HUES6 (cell line): ENCODE results near the gene MOBP.

Source experiments
- H3K27ac ChIP-seq: 2 replicates; pipeline ENCODE4 v1.7.0; 2013; ENCODE audit warnings: low read depth, mild to moderate bottlenecking, low read length, inconsistent platforms
- H3K27me3 ChIP-seq: 2 replicates; pipeline ENCODE4 v1.6.1; 2013; ENCODE audit warnings: low read length; ENCODE audit not compliant: control insufficient read depth, insufficient read depth
- H3K36me3 ChIP-seq: 2 replicates; pipeline ENCODE4 v1.6.1; 2013; ENCODE audit warnings: low read length; ENCODE audit not compliant: control insufficient read depth, insufficient read depth
- H3K4me1 ChIP-seq: 2 replicates; pipeline ENCODE4 v1.6.1; 2013; ENCODE audit warnings: low read length; ENCODE audit not compliant: control insufficient read depth, insufficient read depth
- H3K4me3 ChIP-seq: 2 replicates; pipeline ENCODE4 v1.5.1; 2013; ENCODE audit warnings: low read depth, low read length
- H3K9ac ChIP-seq: one replicate; pipeline ENCODE4 v1.6.1; 2013; ENCODE audit warnings: mild to moderate bottlenecking, low read length
- H3K9me3 ChIP-seq: 2 replicates; pipeline ENCODE4 v1.6.1; 2013; ENCODE audit warnings: low read depth, low read length; ENCODE audit not compliant: control insufficient read depth, insufficient read depth

The MOBP gene

DNA sequence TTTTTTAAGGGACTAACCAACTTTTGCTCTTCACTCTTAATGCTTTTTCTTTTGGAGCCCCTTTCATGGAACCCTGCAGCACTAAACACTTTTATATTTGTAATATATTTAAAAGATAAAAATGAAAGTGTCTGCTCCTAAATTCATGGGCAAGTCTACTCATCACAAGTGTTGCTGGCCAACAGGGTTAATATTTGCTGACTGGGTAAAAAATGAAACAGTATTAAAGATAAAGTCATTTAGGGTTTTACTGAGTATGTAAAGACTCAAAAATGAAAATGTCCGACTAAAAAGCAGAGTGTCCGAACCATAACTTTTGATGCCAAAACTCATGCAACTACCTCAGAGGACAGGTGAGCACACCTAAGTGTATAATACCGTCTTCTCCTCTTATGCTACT, 54.0 kb downstream of the MOBP start:
- no peaks in the 10 kb centered on the region for H3K27me3 ChIP-seq
- H3K27ac ChIP-seq, result no peak overlapping the region
- H3K36me3 ChIP-seq, result no peaks in the 10 kb centered on the region
- H3K9me3 ChIP-seq, result peaks cover 22% of the 10 kb centered on the region
- H3K4me3 ChIP-seq, result no peak overlapping the region
- H3K4me1 ChIP-seq, result no peaks in the 10 kb centered on the region
- no peak overlapping the region for H3K9ac ChIP-seq

DNA sequence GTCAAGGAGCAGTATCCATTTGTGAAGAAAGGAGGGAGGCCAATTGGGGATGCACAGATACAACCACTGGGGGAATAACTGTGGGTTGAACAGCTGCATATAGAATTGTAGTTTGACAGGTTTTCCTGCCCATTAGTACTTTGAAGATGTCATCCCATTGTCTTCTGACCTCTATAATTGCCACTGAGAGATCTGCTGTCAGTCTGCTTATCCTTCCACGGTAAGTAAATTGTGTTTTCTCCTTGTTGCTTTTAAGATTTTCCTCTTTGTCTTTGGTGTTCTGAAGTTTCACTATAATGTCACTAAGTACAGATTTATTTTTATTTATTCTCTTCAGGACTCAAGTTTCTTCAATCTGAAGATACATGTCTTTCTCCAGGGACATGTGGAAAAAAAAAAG, 56.6 kb downstream of the MOBP start:
- no peaks in the 10 kb centered on the region for H3K4me1 ChIP-seq

DNA sequence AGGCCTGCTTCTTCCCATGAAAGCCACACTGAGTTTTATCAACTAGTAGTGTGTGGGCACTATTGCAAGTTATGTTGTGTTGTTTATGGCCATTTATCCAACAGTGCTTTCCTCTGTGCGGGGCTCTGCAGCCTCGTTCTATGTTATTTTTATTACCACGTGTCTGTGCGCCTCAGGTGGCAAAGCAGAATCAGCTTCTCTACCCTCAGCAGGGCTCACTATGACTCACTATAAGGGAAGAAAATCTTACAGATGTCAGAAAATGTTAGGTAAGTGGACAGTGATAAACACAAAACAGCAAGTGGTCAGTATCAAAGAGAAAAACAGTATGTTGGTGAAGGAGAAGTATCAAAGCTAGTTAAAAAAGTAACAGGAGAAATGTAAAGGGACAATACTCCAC, 61.4 kb downstream of the MOBP start:
- H3K27me3 ChIP-seq, result no peaks in the 10 kb centered on the region
- peaks cover 19% of the 10 kb centered on the region for H3K9me3 ChIP-seq
- no peak overlapping the region for H3K9ac ChIP-seq
- no peak overlapping the region for H3K27ac ChIP-seq
- no peak overlapping the region for H3K4me3 ChIP-seq
- no peaks in the 10 kb centered on the region for H3K36me3 ChIP-seq
- H3K4me1 ChIP-seq, result peaks cover 6% of the 10 kb centered on the region; the same call in 1 of the 2 replicates

More for the DNA sequence above, 56.6 kb downstream of the MOBP start:
- Histone ChIP-seq H3K27me3 (no peaks in the 10 kb centered on the region), H3K4me3 (no peak overlapping the region), H3K36me3 (no peaks in the 10 kb centered on the region), H3K27ac (no peak overlapping the region), H3K9ac (no peak overlapping the region), H3K9me3 (peaks cover 22% of the 10 kb centered on the region)

DNA sequence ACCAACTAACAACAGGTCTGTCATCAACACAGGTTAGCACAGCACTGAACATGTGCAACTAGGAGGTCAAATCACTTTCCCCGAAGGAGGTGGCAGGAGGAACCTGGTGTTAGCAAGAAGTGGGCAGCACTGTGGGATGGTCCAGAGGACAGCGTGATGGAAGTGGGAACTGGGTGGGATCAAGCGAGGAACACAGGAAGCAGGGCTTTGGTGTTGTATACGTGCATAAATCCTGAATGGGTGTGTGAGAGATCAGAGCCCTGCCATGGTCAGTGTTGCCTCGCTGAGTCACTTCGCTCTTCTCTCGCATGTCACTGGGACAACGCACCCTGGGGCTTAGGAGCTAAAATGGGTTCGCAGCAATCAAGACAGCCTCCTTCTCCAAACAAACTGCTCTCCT, 62.1 kb downstream of the MOBP start:
- H3K36me3 ChIP-seq, result no peaks in the 10 kb centered on the region
- peaks cover 12% of the 10 kb centered on the region for H3K9me3 ChIP-seq
- H3K9ac ChIP-seq, result no peak overlapping the region
- H3K27me3 ChIP-seq, result no peaks in the 10 kb centered on the region
- H3K4me3 ChIP-seq, result no peak overlapping the region
- peaks cover 6% of the 10 kb centered on the region; the same call in 1 of the 2 replicates for H3K4me1 ChIP-seq
- H3K27ac ChIP-seq, result no peak overlapping the region

DNA sequence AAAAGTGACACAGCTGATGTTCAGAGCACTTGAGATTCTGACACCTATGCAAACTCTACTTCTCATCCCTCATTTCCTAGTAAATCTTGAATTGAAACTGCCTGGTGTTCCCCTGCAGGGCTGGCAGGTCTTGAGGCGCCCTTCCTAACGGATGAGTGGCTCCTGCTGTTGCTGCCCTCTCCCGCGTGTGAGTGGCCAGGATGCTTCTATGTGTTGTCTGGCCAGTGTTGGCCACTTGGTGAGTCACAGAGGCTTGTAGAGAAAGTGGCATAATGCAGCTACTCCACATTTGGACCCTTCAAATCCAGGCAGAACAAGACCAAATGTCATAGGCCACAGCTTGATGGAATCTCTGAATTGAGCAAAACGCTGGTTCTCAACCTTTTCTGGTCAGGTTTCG, 63.6 kb downstream of the MOBP start:
- H3K27me3 ChIP-seq, result no peaks in the 10 kb centered on the region
- H3K9me3 ChIP-seq, result peaks cover under 1% of the 10 kb centered on the region; the same call in 1 of the 2 replicates
- H3K27ac ChIP-seq, result no peak overlapping the region
- H3K4me3 ChIP-seq, result no peak overlapping the region
- no peak overlapping the region for H3K9ac ChIP-seq
- peaks cover 6% of the 10 kb centered on the region; the same call in 1 of the 2 replicates for H3K4me1 ChIP-seq
- H3K36me3 ChIP-seq, result no peaks in the 10 kb centered on the region

DNA sequence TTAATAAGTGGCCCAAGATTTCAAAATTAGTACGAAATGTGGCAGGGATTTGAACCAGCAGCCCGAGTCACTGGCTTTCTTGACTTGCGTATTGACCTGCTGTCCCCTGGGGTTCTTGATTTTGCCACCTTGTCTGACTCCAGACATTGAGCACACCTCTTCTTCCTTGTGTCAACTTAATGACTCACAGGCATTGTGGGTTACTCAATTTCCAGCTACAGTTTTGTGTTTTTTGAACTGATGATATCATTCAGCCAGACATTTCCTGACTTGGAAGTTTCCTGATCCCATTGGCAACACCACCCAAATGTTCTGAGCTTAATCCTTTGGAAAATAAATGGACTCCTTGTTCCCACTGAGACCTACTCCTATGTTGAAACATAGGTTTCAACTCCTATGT, 64.2 kb downstream of the MOBP start:
- Histone ChIP-seq H3K9ac (no peak overlapping the region), H3K4me1 (peaks cover 6% of the 10 kb centered on the region; the same call in 1 of the 2 replicates), H3K27ac (no peak overlapping the region), H3K27me3 (no peaks in the 10 kb centered on the region), H3K9me3 (no peaks in the 10 kb centered on the region), H3K4me3 (no peak overlapping the region), H3K36me3 (no peaks in the 10 kb centered on the region)

DNA sequence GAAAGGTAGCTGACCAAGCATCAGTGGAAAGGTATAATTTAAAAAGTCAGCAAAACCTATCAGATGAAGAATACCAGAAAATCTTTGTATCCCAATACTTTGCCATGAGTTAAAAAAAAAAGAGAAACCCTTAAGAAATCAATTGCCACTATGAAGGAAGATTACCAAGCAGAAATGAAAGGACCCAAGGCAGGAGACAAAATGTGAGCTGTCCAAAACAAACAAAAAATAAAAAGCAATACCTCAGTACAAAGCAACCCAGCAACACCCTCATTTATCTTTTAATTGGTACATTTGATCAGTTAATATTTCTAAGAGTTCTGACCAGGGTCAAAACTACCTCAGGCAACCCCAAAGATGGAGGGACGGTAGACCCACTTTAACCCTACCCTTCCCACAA, 65.3 kb downstream of the MOBP start:
- Histone ChIP-seq H3K4me3 (no peak overlapping the region), H3K36me3 (no peaks in the 10 kb centered on the region), H3K4me1 (peaks cover 6% of the 10 kb centered on the region; the same call in 1 of the 2 replicates), H3K27ac (no peak overlapping the region), H3K9ac (no peak overlapping the region), H3K27me3 (no peaks in the 10 kb centered on the region), H3K9me3 (no peaks in the 10 kb centered on the region)

DNA sequence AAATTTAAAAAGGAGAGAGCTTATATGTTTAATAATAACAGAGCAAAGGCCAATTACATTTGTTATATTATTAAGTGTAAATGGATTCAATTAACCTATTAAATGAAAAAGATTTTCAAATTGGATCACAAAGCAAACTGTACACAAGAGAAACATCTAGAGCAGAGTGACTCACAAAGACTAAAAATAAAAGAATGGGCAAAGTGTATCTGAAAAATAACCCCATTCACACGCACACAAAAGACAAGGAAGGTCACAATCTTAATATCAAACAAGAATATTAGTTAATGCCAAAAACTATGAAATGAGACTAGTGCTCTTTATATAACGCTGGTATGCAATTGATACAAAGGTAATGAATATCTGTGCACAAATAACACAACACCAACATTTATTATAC, 65.7 kb downstream of the MOBP start:
- Histone ChIP-seq H3K27me3 (no peaks in the 10 kb centered on the region), H3K27ac (no peak overlapping the region), H3K9me3 (no peaks in the 10 kb centered on the region), H3K9ac (no peak overlapping the region), H3K4me1 (peaks cover 6% of the 10 kb centered on the region; the same call in 1 of the 2 replicates), H3K36me3 (no peaks in the 10 kb centered on the region), H3K4me3 (no peak overlapping the region)

DNA sequence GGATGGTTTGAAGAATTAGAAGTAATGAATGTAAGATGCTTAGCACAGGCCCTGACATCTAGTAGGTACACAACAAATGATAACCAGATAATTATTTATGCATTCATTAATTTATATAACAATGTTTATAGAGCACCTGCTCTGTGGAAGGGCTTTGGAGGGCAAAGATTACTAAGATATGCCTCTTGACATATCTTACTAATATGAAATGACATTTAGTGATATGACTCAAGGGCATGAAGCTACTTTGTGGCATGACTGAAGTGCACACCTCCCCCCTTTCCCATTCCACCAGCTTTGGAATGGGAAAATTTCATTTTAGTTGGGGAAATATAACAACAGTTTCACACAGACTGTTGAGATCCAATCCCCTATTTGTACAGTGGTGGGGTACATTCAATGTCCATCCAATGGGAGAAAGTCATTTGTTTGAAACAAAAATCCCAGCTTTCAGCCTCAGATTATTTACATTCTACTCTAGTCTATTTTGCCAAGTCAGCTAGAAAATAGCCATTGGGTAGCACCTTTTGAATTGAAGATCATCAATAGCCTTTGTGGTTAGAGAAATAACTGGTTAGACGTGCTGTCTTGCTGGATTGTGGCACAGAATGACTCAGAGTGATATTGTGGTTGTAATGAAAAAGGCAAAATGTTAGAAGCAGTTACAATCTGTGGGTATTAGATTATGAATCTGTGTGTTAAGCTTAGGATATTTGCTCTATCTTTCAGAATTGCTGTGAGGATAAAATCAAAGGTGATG, 72.9 kb downstream of the MOBP start:
- no peaks in the 10 kb centered on the region for H3K27me3 ChIP-seq
- no peaks in the 10 kb centered on the region for H3K36me3 ChIP-seq
- peaks cover 16% of the 10 kb centered on the region for H3K4me1 ChIP-seq
- no peak overlapping the region for H3K27ac ChIP-seq
- H3K9ac ChIP-seq, result no peak overlapping the region
- H3K9me3 ChIP-seq, result peaks cover 5% of the 10 kb centered on the region; the same call in 1 of the 2 replicates
- H3K4me3 ChIP-seq, result no peak overlapping the region

DNA sequence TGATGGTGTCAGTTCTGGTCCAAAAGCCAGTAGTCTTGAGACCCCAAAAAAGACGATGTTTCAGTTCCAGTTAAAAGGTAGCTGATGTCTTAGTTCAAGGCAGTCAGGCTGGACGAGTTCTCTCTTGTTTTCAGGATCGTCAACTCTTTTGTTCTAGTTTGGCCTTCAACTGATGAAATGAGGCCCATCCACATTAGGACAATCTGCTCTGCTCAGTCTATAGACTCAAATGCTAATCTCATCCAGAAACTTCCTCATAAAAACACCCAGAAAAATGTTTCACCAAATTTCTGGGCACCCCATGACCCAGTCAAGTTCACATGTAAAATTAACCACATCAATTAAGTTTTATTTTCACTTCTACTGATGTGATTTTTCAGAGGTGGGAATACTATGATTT, 74.0 kb downstream of the MOBP start:
- Histone ChIP-seq H3K9me3 (peaks cover 9% of the 10 kb centered on the region; the same call in 1 of the 2 replicates), H3K4me1 (peaks cover 16% of the 10 kb centered on the region), H3K9ac (no peak overlapping the region), H3K4me3 (no peak overlapping the region), H3K27me3 (no peaks in the 10 kb centered on the region), H3K27ac (no peak overlapping the region), H3K36me3 (no peaks in the 10 kb centered on the region)

DNA sequence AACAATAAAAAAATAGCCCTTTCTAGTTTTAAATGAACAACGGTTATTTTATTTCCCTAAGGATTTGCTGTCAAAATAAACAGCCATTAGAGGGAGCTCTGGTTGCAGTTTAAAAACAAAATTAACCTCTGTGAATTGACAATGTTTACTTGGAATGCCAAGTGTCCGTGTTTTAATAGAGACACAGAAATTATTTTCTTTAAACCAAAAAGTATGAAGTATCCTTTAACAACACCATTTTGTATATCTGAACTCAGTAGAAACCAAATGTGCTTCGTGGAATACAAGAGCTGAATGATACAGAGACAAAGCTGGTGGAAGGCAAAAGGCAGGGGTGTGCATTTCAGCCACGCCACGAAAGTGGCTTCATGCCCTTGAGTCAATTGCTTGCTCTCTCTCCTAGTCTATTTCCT, 74.4 kb downstream of the MOBP start:
- Histone ChIP-seq H3K27me3 (no peaks in the 10 kb centered on the region), H3K27ac (no peak overlapping the region), H3K36me3 (no peaks in the 10 kb centered on the region), H3K9me3 (peaks cover 9% of the 10 kb centered on the region; the same call in 1 of the 2 replicates), H3K4me1 (peaks cover 16% of the 10 kb centered on the region), H3K4me3 (no peak overlapping the region), H3K9ac (no peak overlapping the region)
